Measurements from ENCODE around the gene CPA1. TPM values are rescaled to one million over a fixed set of nuclear protein-coding genes. Genes with fewer than 3 reads are reported as not detected.

The CPA1 gene
- total and polyA plus RNA-seq, 9 of the 15 experiments (the other 6 are each of a cell fraction or from before 2014, with no cell fraction given), result 6.5 TPM; not detected in 8

DNA sequence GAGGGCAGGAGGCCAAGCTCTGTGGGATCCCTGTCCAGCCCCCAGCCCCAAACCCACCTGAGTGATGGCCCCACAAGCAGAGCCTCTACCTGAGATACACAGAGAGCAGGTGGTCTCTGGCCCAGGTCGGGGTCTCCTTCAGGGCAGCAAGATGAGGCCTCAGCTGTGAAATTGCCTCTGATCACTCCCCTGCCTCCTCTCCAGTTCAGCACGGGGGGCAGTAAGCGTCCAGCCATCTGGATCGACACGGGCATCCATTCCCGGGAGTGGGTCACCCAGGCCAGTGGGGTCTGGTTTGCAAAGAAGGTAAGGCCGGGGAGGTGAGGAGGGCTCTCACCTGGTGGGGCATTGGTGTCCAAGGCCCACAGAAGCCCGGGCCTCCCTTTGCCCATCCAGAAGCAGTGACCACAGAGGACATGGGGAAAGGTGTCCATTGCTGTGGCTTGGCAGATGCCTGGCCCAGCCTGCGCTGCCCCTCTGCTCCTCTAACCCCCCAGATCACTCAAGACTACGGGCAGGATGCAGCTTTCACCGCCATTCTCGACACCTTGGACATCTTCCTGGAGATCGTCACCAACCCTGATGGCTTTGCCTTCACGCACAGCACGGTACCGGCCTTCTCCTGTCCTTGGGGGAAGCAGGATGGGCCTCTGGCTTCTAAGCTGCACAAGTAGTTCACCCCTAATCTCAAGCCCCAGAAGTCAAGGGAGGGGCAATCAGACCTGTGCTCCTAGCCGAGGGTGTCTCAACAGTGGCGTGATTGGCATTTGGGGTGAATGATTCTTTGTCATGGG is 3.1 kb downstream of the CPA1 start:
- FAIRE-seq, result no peak
- intact Hi-C loops (cut with micrococcal nuclease) (no loop called here), in situ Hi-C loops (cut with MboI) (no loop called here)
- H3K9ac ChIP-seq (ENCODE audit: insufficient read depth in 1 of 2, low read depth in 2 of 2, low read length in 2 of 2), result peak overlapping the region in 1 of 2 experiments; percentile 6; a peak in 1 of 4 replicates
- no peak overlapping the region for H3K4me3 ChIP-seq
- ATAC-seq, result no peak
- H3K9me1 ChIP-seq (ENCODE audit: control insufficient read depth, insufficient read depth, low read length), result no peaks in the 10 kb centered on the region
- ChIA-PET POLR2A (interaction anchor here (1.0 kb wide), 1 partner anchor 9 kb away, joined by 4 read pairs; no protein-coding TSS in a partner anchor), CTCF (ENCODE audit: low intra/inter-chr PET ratio) (no interaction called here)
- no TSS peak for BruUV-seq (replicated peaks)
- H3K27me3 ChIP-seq (ENCODE audit: control insufficient read depth in 2 of 2, insufficient read depth in 2 of 2, low read length in 2 of 2), result peaks cover 5 to 41% of the 10 kb centered on the region in 2 experiments; a peak in 4 of 5 replicates
- H3K36me3 ChIP-seq (ENCODE audit: control insufficient read depth, insufficient read depth, low read length), result no peaks in the 10 kb centered on the region
- H3K4me1 ChIP-seq (replicated peaks in 1 of 2; ENCODE audit: control insufficient read depth in 2 of 2, insufficient read depth in 2 of 2, low read length in 2 of 2), result peaks cover 7 to 22% of the 10 kb centered on the region in 2 experiments; a peak in 4 of 5 replicates
- TF ChIP-seq NFIC (IDR thresholded peaks at IDR 0.05) (no peak), E2F5 (CRISPR knock-in tag; IDR thresholded peaks at IDR 0.05) (0 out of 2 replicates have a peak, but pooled peaks have one; percentile 57), FOXJ3 (CRISPR knock-in tag; IDR thresholded peaks at IDR 0.05) (no peak)
- no peaks in the 10 kb centered on the region for H3K79me2 ChIP-seq (ENCODE audit: control insufficient read depth, insufficient read depth, low read length)
- H3K4me2 ChIP-seq (ENCODE audit: insufficient read depth, low read length), result no peak overlapping the region
- H3K27ac ChIP-seq (ENCODE audit: extremely low read depth, low read depth, low read length), result no peak overlapping the region
- no peak for DNase-seq (ENCODE audit: extremely low read depth in 1 of 4, low spot score in 3 of 4)
- H3K9me3 ChIP-seq (replicated peaks; ENCODE audit: control insufficient read depth, insufficient read depth, low read depth, low read length), result no peaks in the 10 kb centered on the region
- no peak overlapping the region for H2AFZ ChIP-seq (ENCODE audit: low read depth, low read length)
- WGBS (ENCODE audit: insufficient coverage, low coverage, missing lambda C conversion rate), result 17% methylated on average over 18 of the region's 18 CpGs
- no peaks in the 10 kb centered on the region for H4K20me1 ChIP-seq (replicated peaks; ENCODE audit: control insufficient read depth, insufficient read depth, low read length)

GRCh38 chr7:130384371-130384801 is 4.1 kb downstream of the CPA1 start:
- H3K9me1 ChIP-seq (ENCODE audit: control insufficient read depth, insufficient read depth, low read length), result no peaks in the 10 kb centered on the region
- H3K9ac ChIP-seq (ENCODE audit: insufficient read depth in 1 of 2, low read depth in 2 of 2, low read length in 2 of 2), result no peak overlapping the region
- no peak overlapping the region for H3K4me2 ChIP-seq (ENCODE audit: insufficient read depth, low read length)
- BruUV-seq (replicated peaks), result no TSS peak
- H3K36me3 ChIP-seq (ENCODE audit: control insufficient read depth, insufficient read depth, low read length), result no peaks in the 10 kb centered on the region
- POLR2A ChIA-PET, result no interaction called here
- in situ Hi-C loops (cut with MboI) (no loop called here), intact Hi-C loops (cut with micrococcal nuclease) (no loop called here)
- ATAC-seq (no peak), FAIRE-seq (no peak), DNase-seq (ENCODE audit: extremely low read depth in 1 of 4, low spot score in 3 of 4) (no peak)
- no peak overlapping the region for H2AFZ ChIP-seq (ENCODE audit: low read depth, low read length)
- WGBS (ENCODE audit: insufficient coverage, low coverage, missing lambda C conversion rate), result 27% methylated on average over 10 of the region's 10 CpGs
- H3K4me1 ChIP-seq (replicated peaks in 1 of 2; ENCODE audit: control insufficient read depth in 2 of 2, insufficient read depth in 2 of 2, low read length in 2 of 2), result peaks cover 7 to 22% of the 10 kb centered on the region in 2 experiments; a peak in 4 of 5 replicates
- no peak overlapping the region for H3K4me3 ChIP-seq
- no peak overlapping the region for H3K27ac ChIP-seq (ENCODE audit: extremely low read depth, low read depth, low read length)
- no peaks in the 10 kb centered on the region for H4K20me1 ChIP-seq (replicated peaks; ENCODE audit: control insufficient read depth, insufficient read depth, low read length)
- no peaks in the 10 kb centered on the region for H3K79me2 ChIP-seq (ENCODE audit: control insufficient read depth, insufficient read depth, low read length)
- CTCF ChIA-PET (ENCODE audit: low intra/inter-chr PET ratio), result no interaction called here
- TF ChIP-seq, protein P1, sequence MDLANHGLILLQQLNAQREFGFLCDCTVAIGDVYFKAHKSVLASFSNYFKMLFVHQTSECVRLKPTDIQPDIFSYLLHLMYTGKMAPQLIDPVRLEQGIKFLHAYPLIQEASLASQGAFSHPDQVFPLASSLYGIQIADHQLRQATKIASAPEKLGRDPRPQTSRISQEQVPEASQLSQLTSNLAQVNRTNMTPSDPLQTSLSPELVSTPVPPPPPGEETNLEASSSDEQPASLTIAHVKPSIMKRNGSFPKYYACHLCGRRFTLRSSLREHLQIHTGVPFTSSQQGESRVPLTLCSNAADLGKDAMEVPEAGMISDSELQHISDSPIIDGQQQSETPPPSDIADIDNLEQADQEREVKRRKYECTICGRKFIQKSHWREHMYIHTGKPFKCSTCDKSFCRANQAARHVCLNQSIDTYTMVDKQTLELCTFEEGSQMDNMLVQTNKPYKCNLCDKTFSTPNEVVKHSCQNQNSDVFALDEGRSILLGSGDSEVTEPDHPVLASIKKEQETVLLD (IDR thresholded peaks at IDR 0.05), result no peak
- peaks cover 5 to 35% of the 10 kb centered on the region in 2 experiments; a peak in 4 of 5 replicates for H3K27me3 ChIP-seq (ENCODE audit: control insufficient read depth in 2 of 2, insufficient read depth in 2 of 2, low read length in 2 of 2)
- H3K9me3 ChIP-seq (replicated peaks; ENCODE audit: control insufficient read depth, insufficient read depth, low read depth, low read length), result no peaks in the 10 kb centered on the region

All from K562 (cell line).